H1 (cell line): ENCODE results near the gene ASAP3. TPM values are rescaled to one million over a fixed set of nuclear protein-coding genes. Genes with fewer than 3 reads are reported as not detected.

Experiments used
- CEBPB ChIP-seq: IDR thresholded peaks from 2 replicates; pipeline ENCODE4 v1.6.1; 2012; ENCODE audit warnings: low read depth, low read length
- CTBP2 ChIP-seq: IDR thresholded peaks from 2 replicates; pipeline ENCODE4 v1.7.0; 2011; ENCODE audit warnings: borderline replicate concordance, mild to moderate bottlenecking, moderate library complexity, mixed read lengths, low read length; ENCODE audit not compliant: insufficient read depth, insufficient read length
- EGR1 ChIP-seq: IDR thresholded peaks from 2 replicates; pipeline ENCODE4 v1.6.1; 2011; ENCODE audit warnings: low read depth, low read length, borderline replicate concordance
- KDM1A ChIP-seq: fragments of 200-600, 300-600 bp; sonication (generic); IDR thresholded peaks from 2 replicates; pipeline ENCODE4 v1.7.1; 2016; ENCODE audit warnings: mild to moderate bottlenecking, low read length, borderline replicate concordance
- KDM5A ChIP-seq: fragments of 200-600 bp; IDR thresholded peaks from 2 replicates; pipeline ENCODE4 v1.7.1; 2012; ENCODE audit warnings: mild to moderate bottlenecking, low read length, inconsistent platforms, mixed read lengths
- POU5F1 ChIP-seq: IDR thresholded peaks from 2 replicates; pipeline ENCODE4 v1.6.1; 2011; ENCODE audit warnings: low read depth, mild to moderate bottlenecking, low read length, moderate library complexity
- SIN3A ChIP-seq, 2 experiments: IDR thresholded peaks in 1 of 2; conservative IDR thresholded peaks in 1 of 2; 2 replicates each; pipeline ENCODE4 v1.6.1; 2011 to 2012; ENCODE audit warnings: low read length in 2 of 2, improper control_type of control experiment in 1 of 2, low read depth in 1 of 2, mild to moderate bottlenecking in 1 of 2
- SP2 ChIP-seq: IDR thresholded peaks from 2 replicates; pipeline ENCODE4 v1.6.1; 2012; ENCODE audit warnings: mild to moderate bottlenecking, low read length, inconsistent platforms
- polyA plus RNA-seq, 7 experiments: library from polyadenylated mRNA; depleted of rRNA in 3 of 7; stranded (reverse) in 5 of 7; unstranded in 2 of 7; fragments of >200 nt in 5 of 7; fragments of 200-250 nt in 2 of 7; gene quantifications; 1 replicate in 5 of 7; 2 replicates in 1 of 7; 4 replicates in 1 of 7; pipeline versions ENCODE4 v1.2.1 to v1.2.3, GENCODE V29; 2011 to 2013; ENCODE audit warnings: missing spikeins in 2 of 7, mixed read lengths in 2 of 7
- total RNA-seq: library from RNA; stranded (reverse); fragmentation: NEBNext Ultra II Directional; extraction: Animal tissue kit (Norgen Biotek cat#: 25700); gene quantifications from 2 replicates; pipeline ENCODE4 v1.2.1, GENCODE V29; 2021

Gene ASAP3
- total and polyA plus RNA-seq, 2 of the 8 experiments (the other 6 are each of a cell fraction or from before 2014, with no cell fraction given) = 53.1 to 58.0 TPM

DNA sequence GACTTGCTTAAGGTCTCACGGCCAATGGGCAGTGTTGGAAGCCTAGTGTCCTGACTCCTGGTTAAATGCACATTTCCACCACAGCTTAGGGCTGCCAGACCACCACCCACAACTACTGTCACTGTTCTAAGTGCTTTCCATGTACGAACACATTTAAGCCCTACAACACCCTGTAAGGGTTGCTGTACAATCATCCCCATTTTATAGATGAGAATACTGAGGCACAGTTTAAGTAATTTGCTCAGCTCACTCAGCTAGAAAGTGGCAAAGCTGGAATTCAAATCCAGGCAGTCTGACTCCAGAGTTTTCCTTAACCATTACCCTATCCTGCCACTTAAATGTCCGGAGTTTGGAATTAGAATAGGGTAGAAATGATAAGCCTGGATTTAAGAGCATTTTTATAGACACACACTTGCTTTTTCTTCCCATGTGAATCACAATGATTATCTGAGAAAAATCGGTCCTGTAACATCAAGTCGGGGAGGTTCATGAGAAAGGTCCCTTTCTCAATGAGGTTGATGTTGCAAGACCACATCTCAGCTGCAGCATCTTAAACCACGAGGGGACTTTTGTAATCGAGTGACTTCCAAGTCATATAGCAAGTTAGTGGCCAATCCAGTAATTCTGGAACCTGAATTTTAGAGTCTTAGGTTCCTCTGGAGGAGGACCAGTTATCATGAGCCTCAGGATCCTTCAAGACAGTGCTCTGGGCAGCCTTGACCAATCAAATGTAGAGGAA, 38.4 kb upstream of the ASAP3 start (continued):
- no peak for TF ChIP-seq KDM1A
- TF ChIP-seq CTBP2 = no peak
- TF ChIP-seq CEBPB = no peak
- no peak for TF ChIP-seq SIN3A (conservative IDR thresholded peaks at IDR 0.05 in 1 of 2, IDR thresholded peaks at IDR 0.05 in 1 of 2; ENCODE audit: low read depth in 1 of 2, low read length in 2 of 2)
- TF ChIP-seq KDM5A = no peak
- no peak for TF ChIP-seq EGR1
- no peak for TF ChIP-seq SP2
- no peak for TF ChIP-seq POU5F1
